Measurements from ENCODE around the gene TLCD1. TPM values are rescaled to one million over a fixed set of nuclear protein-coding genes. Genes with fewer than 3 reads are reported as not detected.

The TLCD1 gene
- total and polyA plus RNA-seq, 2 of the 8 experiments (the other 6 are each of a cell fraction or from before 2014, with no cell fraction given) = 40.7 to 128 TPM

DNA sequence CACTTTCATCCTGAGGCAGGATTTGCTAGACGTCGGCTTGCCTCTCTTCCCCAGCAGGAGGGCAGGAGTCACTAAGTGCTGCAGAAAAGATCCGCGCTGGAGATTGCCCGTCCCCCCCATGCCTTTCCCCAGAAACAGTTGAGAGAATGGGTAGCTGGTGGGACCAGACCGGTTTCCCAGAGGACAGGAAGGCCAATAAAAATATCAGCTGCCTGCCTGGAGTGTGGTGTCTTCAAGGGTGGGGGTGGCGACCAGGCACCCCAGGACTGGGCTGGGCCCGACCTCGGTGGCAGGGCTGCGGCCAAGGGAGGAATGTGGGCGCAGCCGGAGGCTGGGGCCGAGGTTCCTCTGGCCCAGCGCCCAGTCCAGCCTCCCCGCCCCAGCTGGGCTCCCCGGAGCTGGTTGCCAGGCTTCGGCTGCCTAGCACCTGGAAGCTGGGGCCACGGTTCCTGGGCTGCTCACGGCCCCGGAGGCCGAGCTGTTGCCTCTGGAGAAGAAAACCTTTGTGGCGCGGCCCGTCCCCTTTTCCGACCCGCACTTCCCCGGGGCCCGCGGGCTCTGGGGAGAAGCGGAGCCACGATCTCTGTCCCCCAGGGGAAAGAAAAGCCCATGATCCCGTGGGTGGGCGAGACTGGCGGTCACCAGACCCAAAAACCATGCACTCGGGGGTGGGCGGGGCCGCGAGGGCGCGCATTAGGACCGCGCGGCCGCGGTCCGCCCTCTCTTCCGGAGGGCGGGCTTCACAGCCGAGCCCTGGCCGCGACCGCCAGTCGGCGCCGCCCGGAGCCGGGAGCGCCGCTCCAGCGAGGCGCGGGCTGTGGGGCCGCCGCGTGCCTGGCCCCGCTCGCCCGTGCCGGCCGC lies 17.4 kb upstream of the TLCD1 start, which contains the start of gene TRAF4 (continued):
- TF ChIP-seq SP2 (IDR thresholded peaks at IDR 0.05; ENCODE audit: low read length) = no peak
- TF ChIP-seq POLR2AphosphoS5 (IDR thresholded peaks at IDR 0.05; ENCODE audit: low read depth, low read length) = peak; percentile 36; the same call in 1 of the 2 replicates
- no peak for TF ChIP-seq SUZ12 (IDR thresholded peaks at IDR 0.05; ENCODE audit: low read length)
- TF ChIP-seq SIRT6 (IDR thresholded peaks at IDR 0.05; ENCODE audit: low read length) = no peak
- TF ChIP-seq JUN (IDR thresholded peaks at IDR 0.05; ENCODE audit: low read depth, low read length) = no peak
- TF ChIP-seq HDAC6 (IDR thresholded peaks at IDR 0.05; ENCODE audit: low read depth, low read length) = no peak
- no peak for TF ChIP-seq MAFK (IDR thresholded peaks at IDR 0.05; ENCODE audit: low read depth, low read length)
- TF ChIP-seq, protein P1, sequence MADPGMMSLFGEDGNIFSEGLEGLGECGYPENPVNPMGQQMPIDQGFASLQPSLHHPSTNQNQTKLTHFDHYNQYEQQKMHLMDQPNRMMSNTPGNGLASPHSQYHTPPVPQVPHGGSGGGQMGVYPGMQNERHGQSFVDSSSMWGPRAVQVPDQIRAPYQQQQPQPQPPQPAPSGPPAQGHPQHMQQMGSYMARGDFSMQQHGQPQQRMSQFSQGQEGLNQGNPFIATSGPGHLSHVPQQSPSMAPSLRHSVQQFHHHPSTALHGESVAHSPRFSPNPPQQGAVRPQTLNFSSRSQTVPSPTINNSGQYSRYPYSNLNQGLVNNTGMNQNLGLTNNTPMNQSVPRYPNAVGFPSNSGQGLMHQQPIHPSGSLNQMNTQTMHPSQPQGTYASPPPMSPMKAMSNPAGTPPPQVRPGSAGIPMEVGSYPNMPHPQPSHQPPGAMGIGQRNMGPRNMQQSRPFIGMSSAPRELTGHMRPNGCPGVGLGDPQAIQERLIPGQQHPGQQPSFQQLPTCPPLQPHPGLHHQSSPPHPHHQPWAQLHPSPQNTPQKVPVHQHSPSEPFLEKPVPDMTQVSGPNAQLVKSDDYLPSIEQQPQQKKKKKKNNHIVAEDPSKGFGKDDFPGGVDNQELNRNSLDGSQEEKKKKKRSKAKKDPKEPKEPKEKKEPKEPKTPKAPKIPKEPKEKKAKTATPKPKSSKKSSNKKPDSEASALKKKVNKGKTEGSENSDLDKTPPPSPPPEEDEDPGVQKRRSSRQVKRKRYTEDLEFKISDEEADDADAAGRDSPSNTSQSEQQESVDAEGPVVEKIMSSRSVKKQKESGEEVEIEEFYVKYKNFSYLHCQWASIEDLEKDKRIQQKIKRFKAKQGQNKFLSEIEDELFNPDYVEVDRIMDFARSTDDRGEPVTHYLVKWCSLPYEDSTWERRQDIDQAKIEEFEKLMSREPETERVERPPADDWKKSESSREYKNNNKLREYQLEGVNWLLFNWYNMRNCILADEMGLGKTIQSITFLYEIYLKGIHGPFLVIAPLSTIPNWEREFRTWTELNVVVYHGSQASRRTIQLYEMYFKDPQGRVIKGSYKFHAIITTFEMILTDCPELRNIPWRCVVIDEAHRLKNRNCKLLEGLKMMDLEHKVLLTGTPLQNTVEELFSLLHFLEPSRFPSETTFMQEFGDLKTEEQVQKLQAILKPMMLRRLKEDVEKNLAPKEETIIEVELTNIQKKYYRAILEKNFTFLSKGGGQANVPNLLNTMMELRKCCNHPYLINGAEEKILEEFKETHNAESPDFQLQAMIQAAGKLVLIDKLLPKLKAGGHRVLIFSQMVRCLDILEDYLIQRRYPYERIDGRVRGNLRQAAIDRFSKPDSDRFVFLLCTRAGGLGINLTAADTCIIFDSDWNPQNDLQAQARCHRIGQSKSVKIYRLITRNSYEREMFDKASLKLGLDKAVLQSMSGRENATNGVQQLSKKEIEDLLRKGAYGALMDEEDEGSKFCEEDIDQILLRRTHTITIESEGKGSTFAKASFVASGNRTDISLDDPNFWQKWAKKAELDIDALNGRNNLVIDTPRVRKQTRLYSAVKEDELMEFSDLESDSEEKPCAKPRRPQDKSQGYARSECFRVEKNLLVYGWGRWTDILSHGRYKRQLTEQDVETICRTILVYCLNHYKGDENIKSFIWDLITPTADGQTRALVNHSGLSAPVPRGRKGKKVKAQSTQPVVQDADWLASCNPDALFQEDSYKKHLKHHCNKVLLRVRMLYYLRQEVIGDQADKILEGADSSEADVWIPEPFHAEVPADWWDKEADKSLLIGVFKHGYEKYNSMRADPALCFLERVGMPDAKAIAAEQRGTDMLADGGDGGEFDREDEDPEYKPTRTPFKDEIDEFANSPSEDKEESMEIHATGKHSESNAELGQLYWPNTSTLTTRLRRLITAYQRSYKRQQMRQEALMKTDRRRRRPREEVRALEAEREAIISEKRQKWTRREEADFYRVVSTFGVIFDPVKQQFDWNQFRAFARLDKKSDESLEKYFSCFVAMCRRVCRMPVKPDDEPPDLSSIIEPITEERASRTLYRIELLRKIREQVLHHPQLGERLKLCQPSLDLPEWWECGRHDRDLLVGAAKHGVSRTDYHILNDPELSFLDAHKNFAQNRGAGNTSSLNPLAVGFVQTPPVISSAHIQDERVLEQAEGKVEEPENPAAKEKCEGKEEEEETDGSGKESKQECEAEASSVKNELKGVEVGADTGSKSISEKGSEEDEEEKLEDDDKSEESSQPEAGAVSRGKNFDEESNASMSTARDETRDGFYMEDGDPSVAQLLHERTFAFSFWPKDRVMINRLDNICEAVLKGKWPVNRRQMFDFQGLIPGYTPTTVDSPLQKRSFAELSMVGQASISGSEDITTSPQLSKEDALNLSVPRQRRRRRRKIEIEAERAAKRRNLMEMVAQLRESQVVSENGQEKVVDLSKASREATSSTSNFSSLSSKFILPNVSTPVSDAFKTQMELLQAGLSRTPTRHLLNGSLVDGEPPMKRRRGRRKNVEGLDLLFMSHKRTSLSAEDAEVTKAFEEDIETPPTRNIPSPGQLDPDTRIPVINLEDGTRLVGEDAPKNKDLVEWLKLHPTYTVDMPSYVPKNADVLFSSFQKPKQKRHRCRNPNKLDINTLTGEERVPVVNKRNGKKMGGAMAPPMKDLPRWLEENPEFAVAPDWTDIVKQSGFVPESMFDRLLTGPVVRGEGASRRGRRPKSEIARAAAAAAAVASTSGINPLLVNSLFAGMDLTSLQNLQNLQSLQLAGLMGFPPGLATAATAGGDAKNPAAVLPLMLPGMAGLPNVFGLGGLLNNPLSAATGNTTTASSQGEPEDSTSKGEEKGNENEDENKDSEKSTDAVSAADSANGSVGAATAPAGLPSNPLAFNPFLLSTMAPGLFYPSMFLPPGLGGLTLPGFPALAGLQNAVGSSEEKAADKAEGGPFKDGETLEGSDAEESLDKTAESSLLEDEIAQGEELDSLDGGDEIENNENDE (IDR thresholded peaks at IDR 0.05; ENCODE audit: insufficient replicate concordance, low read length) = no peak
- no peak for TF ChIP-seq RFX5 (IDR thresholded peaks at IDR 0.05; ENCODE audit: borderline replicate concordance, low read depth, low read length)
